Hepatocyte (in vitro differentiated cells): Measurements from ENCODE around the gene RAB3C.

Source experiments
- EZH2 ChIP-seq: fragments of 200-600 bp; sonication (generic); IDR thresholded peaks from 2 replicates; pipeline ENCODE4 v1.6.1; 2016; ENCODE audit warnings: antibody characterized with exemption, mild to moderate bottlenecking, borderline replicate concordance
- EZH2phosphoT487 ChIP-seq: fragments of 200-600 bp; sonication (generic); IDR thresholded peaks from one replicate; pipeline ENCODE4 v1.6.1; 2018; ENCODE audit warnings: antibody characterized with exemption, mild to moderate bottlenecking, low read depth, moderate library complexity; ENCODE audit not compliant: unreplicated experiment, severe bottlenecking
- TF ChIP-seq, protein P1 (sequence below): fragments of 200-600 bp; sonication (generic); IDR thresholded peaks from 2 replicates; pipeline ENCODE4 v1.5.1; 2016; ENCODE audit warnings: antibody characterized with exemption, mild to moderate bottlenecking; ENCODE audit not compliant: poor library complexity

DNA sequence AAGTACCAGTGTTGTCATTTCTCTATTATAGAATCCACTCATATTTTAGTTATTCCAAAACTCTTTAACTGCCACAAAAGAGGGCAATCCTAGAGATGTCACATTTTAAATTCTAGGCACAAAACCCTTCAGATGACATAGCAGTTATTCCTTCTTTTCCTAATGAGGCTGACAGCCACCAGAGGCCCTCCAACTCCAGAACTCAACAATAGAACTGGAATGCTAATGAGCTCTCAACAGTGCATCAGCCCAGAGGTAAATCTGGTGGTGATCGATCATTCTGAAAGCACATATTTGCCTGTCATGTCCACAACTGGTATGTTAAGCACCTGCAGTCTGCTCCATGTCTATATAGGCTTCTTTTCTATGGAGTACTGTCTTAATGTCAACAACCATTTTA is 40.2 kb upstream of the RAB3C start:
- TF ChIP-seq, protein P1, sequence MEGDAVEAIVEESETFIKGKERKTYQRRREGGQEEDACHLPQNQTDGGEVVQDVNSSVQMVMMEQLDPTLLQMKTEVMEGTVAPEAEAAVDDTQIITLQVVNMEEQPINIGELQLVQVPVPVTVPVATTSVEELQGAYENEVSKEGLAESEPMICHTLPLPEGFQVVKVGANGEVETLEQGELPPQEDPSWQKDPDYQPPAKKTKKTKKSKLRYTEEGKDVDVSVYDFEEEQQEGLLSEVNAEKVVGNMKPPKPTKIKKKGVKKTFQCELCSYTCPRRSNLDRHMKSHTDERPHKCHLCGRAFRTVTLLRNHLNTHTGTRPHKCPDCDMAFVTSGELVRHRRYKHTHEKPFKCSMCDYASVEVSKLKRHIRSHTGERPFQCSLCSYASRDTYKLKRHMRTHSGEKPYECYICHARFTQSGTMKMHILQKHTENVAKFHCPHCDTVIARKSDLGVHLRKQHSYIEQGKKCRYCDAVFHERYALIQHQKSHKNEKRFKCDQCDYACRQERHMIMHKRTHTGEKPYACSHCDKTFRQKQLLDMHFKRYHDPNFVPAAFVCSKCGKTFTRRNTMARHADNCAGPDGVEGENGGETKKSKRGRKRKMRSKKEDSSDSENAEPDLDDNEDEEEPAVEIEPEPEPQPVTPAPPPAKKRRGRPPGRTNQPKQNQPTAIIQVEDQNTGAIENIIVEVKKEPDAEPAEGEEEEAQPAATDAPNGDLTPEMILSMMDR = no peak
- TF ChIP-seq EZH2 = no peak
- no peak for TF ChIP-seq EZH2phosphoT487
